ENCODE results near the gene SOCS4. TPM values are rescaled to one million over a fixed set of nuclear protein-coding genes. Genes with fewer than 3 reads are reported as not detected.

The SOCS4 gene
- 12.6 and 28.1 TPM in 2 replicates for polyA plus RNA-seq

DNA sequence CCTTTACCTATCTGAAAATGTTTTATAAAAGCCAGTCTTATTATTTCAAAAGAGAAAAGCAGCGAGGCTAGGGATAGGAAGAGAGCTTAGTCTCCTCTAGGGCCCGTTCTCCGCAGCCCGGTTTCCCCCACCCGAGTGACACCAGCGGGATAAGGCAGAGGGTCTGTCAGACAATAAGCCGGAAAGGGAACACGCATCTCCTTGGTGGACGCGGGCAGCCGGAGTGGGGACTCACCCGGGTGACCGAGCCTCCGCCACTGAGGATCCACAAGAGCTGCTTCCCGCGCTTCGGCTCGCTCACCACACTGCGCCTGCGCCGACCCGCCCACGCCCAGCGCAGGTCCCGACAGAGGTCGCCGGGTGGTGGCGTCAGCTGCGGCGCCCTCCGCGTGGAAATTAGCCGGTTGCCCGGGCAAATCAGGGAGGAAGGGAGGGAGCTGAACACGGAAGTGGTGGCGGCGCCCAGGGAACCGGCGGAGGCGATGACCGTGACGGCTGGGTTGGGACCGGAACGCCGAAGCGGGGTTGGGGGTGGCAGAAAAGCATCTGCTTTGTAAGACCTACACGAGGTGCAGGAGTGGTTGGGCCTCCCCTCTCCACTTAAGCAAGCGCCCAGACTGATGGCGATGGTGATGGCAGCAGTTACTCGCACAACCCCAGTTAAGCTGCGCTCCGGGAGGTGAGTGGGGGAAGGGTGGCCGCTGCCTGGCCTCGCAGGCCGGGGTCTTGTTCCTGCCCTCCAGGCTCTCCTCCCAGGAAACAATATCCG is at the start of gene SOCS4, which contains the start of gene WDHD1:
SOCS4 (plus strand) TSS at position 444 of the 769 bp plus-strand sequence. CDS start 15,806 bp downstream, outside the sequence.
WDHD1 (minus strand) TSS at position 307 of the 769 bp plus-strand sequence. CDS start 312 bp downstream, outside the sequence.

GRCh38 chr14:55051423-55052268 is 24.6 kb downstream of the SOCS4 start, which contains the start of gene MAPK1IP1L:
TSS of gene MAPK1IP1L (plus strand) at chr14:55051647. CDS start at chr14:55061684, 10,037 bp downstream.

Other genes with a start within 250 kb of the SOCS4 start
- gene GCH1, start 124.4 kb upstream of the SOCS4 start, polyA plus RNA-seq: 1.9 TPM in 1 of 2 replicates, not detected in the other
- 3.3 and 3.8 TPM in 2 replicates for gene WDHD1, start 137 bp upstream of the SOCS4 start, polyA plus RNA-seq
- gene MAPK1IP1L, start 24.4 kb downstream of the SOCS4 start, polyA plus RNA-seq: 36.6 and 46.5 TPM in 2 replicates
- gene LGALS3, start 102.0 kb downstream of the SOCS4 start, polyA plus RNA-seq: 24.0 and 25.7 TPM in 2 replicates
- not detected in 2 replicates for gene DLGAP5, start 164.3 kb downstream of the SOCS4 start, polyA plus RNA-seq
- gene FBXO34, start 244.2 kb downstream of the SOCS4 start, polyA plus RNA-seq: 19.2 and 27.0 TPM in 2 replicates

Data from Purkinje cell (primary cell).